DMS53 treated with DMSO at 0.1 percent for 48 hours (cell line): ENCODE results near the gene ZNF575.
A peak's percentile ranks its signal among the peaks of the same experiment; 100 is the strongest.

Source experiments
- DNase-seq: peaks from one replicate; lab custom pipeline; 2025; ENCODE audit not compliant: unreplicated experiment; lab: John Stamatoyannopoulos, UW

ZNF575 gene

DNA sequence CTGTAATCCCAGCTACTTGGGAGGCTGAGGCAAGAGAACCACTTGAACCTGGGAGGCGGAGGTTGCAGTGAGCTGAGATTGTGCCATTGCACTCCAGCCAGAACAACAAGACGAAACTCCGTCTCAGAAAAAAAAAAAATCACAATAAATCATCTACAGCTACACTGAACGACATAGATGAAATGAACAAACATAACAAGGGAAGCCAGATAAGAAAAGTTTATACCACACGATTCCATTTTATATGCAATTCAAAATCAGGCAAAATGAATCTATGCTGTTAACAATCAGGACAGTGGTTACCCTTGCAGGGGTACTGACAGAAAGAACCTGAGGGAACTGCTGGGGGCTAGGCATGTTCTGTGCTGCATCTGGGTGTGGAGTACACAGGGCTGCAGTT, 36.7 kb downstream of the ZNF575 start:
- no peak for DNase-seq

DNA sequence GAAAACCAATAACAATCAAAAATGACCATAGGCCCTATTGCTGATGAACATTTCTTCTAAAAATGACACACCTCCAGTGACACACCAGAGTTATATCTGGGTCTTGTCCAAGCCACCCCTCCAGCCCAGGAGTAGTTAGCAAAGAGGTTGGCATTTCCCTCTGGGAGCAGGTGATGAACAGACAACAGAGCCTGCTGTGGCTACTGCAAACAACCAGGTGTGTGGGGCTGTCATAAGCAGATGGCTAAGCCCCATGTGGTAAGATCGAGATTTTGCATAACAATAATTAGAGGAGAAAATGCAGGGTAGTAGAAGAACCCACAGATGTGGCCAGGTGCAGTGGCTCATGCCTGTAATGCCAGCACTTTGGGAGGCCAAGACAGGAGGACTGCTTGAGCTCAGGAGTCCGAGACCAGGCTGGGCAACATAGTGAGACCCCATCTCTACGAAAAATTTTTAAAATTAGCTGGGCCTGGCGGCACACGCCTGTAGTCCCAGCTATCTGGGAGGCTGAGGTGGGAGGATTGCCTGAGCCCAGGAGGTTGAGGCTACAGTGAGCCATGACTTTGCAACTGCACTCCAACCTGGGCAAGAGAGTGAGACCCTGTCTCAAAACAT, 37.3 kb downstream of the ZNF575 start:
- peak; percentile 30 for DNase-seq

DNA sequence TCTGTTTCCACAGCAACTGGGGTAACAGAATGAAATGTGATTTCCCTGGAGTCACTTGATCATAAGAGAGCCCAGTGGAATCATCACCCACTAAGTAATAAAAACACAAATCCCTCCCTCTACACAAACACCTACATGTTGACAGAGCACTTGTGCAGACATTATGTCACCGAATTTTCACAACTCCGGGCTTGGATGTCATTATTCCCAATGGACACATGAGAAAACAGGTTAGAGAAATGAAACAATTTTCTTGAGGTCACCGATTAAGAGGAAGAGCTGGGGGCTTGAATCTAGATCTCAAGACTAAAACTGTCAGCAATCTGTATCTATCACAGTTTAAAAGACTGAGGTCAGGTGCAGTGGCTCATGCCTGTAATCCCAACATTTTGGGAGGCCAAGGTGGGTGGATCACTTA, 39.2 kb downstream of the ZNF575 start:
- DNase-seq, result peak; percentile 97

DNA sequence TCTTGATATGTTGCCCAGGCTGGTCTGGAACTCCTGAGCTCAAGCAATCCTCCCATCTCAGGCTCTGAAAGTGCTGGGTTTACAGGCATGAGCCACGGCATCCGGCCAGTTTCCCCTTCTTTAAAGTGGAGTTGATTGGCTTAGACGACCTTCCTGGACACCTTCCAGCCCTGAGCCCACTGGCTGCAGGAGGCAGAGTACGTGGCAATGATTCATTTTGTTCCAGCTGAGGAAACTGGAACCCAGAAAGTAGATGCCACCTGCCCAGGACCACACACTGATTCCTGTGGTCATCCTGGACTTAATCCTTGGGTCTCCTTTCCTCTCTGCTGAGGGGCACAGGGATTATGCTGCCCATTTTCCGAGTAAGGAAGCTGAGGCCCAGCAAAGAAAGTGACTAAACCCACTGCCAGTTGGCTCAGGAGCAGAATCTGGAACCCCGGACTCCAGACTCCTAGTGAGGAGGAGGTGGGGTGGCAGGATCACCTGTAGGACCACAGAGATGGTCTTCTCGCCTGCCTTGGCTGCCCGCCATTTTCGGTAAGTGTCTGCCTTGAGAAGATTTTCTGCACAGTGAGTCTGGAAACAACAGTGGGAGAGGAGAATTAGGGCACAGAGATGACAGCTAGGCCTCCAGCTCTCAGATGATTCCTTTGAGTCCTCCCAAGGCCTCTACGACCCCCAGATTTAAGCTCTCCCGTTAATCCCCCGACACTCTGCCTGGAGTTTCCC, 41.6 kb downstream of the ZNF575 start:
- DNase-seq, result no peak

DNA sequence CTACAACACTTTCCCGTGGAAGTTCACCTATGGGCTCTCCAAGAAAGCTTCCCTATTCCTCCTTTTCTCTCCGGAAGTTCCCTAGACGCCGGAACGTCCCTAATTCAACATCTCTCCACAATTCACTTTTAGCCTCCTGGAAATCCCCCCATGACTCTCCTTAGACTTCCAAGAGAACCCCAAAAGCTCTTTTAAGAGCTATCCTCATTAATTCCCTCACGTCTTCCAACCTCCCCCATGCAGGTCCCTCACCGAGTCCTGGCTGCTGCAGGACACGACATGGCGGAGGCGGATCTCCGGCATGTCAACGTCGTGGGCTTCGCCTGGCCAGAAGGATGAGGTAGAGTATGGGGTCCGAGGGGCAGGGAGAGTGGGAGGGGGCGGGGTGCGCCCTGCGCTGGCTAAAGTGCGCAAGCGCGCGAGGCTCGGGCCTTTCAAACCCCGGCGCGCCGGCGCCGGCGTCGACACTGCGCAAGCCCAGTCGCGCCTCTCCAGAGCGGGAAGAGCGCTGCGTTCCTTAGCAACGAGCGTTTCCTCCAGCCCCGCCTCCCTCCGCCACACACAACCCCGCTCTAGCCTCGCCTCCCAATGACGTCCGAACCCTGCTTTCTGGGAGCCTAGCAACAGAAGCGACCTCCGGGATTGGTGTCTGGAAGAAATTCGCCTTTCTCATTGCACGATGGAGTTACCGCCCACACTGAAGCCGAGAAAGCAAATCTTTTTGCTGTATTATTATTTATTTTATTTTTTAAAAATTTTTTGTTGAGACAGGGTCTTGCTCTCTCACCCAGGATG, 42.4 kb downstream of the ZNF575 start, which contains the start of the genes PINLYP and XRCC1:
TSS of gene PINLYP (plus strand) at position 646 of the 795 bp plus-strand sequence. CDS start 1,391 bp downstream, outside the sequence.
TSS of gene XRCC1 (minus strand) at position 372 of the 795 bp plus-strand sequence. CDS start at position 303, 69 bp downstream.
- DNase-seq, result peak; percentile 91

DNA sequence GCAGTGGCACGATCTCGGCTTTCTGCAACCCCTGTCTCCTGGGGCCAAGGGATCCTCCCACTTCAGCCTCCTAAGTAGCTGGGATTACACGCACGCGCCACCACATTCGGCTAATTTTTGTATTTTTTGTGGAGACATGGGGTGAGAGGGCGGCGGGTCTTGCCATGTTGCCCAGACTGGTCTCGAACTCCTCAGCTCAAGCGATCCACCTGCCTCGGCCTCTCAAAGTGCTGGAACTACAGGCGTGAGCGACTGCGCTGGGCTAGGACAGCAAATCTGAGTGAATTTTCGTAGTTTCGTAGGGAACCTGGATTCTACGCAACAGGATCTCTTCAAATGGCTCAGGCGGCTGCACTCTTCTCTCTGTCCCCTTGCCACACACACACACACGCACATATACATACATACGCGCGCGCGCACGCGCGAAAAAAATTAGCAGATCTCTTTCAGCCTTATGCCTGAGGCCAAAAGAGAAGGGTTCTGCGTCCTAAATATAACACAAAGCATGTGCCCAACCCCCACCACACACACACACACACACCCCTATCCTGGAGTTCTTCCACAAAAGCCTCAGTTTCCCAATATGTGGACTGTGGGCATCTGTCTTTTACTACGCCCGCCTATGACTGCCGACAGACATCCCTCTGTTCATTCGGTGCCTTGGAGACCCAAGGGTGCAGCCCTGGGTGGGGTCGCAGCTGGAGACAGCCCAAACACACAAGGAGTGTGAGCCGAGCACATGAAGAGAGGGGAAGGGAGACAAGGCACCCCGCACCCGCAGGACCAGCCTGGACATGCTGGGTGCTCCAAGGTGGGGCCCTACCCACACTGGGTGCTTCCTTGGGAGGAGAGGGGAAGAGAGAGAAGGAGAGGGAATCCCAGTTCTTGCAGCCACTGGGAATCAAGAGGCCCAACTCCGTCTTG, 43.2 kb downstream of the ZNF575 start:
- peak; percentile 14 for DNase-seq

DNA sequence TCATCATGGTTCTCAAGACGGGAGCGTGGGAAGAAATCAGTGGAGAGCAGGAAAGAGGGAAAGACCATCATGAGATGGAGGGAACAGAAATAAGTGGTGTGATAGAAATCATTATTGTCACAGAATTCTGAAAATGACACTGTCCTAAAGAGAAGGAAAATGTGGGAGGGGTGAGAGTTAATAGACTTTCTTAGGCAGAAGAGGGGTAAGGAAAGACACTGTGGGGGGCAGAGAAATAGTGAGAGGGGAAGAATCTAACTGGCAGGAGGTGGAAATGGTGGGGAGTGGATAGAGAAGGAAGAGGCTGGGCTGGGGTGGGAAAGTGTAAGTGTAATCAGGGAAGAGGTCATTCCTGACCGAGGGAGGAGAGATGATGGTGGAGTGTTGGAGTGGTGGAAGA, 45.8 kb downstream of the ZNF575 start:
- DNase-seq, result no peak

DNA sequence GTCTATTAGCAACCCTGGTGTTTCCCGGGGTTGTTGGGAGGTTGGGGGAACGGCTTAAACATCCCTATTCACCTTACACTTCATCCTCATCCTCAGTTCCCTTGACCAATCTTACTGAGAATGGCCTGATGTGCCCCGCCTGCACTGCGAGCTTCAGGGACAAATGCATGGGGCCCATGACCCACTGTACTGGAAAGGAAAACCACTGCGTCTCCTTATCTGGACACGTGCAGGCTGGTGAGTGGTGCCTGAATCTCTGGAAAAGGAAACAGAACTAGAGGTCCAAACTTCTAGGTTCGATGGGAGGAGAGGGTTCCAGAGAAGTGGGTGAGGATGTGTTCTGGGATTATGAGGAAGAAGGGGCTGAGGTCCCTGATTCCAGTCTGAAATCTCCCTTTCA, 48.5 kb downstream of the ZNF575 start:
- no peak for DNase-seq

DNA sequence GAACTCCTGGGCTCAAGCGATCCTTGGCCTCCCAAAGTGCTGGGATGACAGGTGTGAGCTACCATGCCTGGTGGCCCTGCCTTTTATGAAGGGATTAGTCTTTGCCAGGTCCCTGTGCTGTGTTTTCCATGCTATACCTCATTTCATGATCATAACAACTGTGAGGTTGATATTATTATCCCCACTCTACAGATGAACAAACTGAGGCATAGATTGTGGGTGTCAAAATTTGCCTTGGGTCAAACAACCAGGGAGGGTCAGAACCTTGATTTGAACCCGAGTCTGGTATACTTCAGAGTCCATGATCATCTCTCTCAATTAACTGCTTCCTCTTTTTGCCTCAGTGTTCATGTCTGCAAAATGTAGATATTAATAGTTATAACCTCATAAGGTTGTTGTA, 49.5 kb downstream of the ZNF575 start:
- DNase-seq, result no peak

DNA sequence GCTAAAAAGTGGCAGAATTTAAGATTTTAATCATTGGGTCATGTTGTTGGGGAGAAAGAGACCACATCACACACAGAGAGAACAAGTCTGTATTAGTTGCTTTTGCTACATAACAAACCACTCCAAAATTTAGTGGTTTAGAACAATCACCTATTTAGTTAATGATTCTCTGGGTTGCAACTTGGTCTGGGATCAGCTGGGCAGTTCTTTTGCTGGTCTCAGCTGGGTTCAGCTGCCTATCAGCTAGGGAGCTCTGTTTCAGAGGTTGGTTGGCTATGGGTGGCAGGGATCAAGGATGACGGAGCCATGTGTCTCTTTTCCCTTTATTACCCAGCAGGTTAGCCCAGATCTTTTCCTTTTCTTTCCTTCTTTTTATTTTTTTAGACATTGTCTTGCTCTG, 51.5 kb downstream of the ZNF575 start:
- no peak for DNase-seq
